Stimulated activated CD4-positive, alpha-beta T cell treated with anti-CD3 and anti-CD28 coated beads, TNF-alpha, amount 100 ng/mL, for 48 hours (primary cell): ENCODE data around the gene MAML3.

ENCODE experiments used
- DNase-seq, 3 donors: peaks; one replicate each; pipeline ENCODE4 v3.0.0-alpha.2; 2020; ENCODE audit warnings: low read depth in 3 of 3

Gene MAML3

GRCh38 chr4:139761461-139761860 lies 392.5 kb downstream of the MAML3 start:
- no peak for DNase-seq

DNA sequence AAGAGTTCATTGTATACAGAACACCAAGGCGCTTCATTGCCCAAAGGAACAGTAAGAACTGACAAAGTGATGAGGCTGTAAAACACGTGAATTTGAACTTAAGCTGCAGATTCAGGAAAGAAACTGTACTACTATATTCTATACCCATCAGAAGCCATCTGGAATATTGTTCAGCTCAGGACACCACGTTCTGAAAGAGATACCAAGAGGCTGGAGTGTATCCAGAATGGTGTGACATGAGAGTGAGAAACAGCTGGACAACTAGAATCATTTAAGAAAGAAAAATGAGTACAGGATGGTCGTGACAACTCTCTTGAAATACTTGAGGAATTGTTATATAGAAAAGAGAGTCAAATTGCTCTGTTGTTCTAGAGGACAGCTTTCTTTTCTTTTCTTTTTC lies 393.4 kb downstream of the MAML3 start:
- DNase-seq: no peak

DNA sequence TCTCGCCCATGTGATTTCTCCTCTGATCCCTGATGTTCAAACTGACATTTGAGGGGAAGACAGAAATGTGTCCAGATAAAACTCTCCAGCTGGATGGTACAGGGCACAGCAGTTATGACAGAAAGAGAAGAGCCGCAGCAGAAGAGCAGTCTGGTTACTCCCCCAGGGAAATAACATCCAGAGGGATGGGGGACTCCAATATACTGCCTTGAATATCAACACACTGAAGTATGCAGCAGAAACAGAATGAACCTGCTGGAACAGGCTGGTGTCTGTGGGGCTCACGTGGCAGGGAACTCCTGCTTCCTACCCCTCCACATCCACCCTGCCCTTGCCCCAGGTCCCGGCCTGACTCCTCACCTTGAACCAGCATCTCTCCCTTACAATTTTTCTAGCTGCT lies 394.9 kb downstream of the MAML3 start:
- DNase-seq: no peak

DNA sequence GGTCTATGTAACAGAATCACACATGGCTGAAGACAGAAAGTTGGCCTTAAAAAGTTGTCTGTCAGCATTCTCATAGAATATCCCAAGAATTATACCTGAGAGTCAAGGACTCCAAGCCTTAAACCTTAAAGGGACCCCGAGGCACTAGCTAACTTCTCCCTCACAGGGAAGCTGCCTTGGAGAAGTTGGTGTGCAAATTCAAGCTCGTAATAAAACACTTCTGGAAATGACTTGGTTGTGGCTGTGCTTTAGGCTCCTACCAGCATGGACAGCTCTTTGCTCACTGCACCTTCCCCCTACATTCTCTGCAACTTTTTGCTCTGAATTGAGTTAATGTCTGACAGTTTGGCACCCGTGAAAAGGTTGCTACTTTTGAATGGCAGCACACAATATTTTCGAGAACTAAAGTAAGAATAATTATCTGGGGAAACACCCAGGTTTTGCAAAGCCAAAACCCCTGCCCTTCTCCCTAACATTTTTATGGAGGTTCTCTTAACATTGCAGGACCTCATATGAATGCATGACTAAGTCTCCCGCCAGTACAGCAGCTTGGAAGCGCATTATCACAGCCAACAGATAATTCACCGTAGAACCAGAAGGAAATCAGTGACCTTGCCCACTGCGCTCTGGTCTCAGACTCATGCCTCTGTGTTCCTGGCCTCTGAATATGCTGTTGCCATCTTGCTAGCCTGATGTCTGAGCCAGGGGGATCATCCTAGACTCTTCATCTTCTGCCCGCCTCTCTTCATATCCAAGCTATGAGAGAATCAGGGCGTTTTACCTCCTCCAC lies 397.4 kb downstream of the MAML3 start:
- no peak for DNase-seq

DNA sequence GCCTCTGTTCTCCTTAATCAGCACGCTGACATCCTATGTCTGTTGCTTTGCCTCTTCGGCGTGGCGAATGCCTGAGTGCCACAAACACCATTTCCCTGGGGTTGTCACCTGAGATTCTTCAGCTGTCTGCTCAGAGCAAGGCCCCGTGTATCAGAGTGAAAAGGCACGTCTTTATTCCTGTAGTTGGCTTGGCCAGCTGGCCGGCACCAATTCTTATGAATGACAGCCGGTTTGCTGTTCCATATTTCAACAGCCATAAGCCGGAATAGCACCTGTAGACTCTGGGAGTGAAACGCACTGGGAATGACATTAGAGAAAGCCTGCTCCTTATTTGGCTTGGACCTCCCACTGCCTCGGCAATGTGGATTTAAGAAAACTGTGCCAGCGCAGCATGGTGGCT lies 399.0 kb downstream of the MAML3 start:
- DNase-seq: no peak

- DNase-seq: no peak
Observed at GRCh38 chr4:139753686-139754085, 400.3 kb downstream of the MAML3 start.

GRCh38 chr4:139749835-139750498 lies 404.0 kb downstream of the MAML3 start:
- no peak for DNase-seq

- DNase-seq: no peak
Observed at GRCh38 chr4:139749338-139749737, 404.6 kb downstream of the MAML3 start.

DNA sequence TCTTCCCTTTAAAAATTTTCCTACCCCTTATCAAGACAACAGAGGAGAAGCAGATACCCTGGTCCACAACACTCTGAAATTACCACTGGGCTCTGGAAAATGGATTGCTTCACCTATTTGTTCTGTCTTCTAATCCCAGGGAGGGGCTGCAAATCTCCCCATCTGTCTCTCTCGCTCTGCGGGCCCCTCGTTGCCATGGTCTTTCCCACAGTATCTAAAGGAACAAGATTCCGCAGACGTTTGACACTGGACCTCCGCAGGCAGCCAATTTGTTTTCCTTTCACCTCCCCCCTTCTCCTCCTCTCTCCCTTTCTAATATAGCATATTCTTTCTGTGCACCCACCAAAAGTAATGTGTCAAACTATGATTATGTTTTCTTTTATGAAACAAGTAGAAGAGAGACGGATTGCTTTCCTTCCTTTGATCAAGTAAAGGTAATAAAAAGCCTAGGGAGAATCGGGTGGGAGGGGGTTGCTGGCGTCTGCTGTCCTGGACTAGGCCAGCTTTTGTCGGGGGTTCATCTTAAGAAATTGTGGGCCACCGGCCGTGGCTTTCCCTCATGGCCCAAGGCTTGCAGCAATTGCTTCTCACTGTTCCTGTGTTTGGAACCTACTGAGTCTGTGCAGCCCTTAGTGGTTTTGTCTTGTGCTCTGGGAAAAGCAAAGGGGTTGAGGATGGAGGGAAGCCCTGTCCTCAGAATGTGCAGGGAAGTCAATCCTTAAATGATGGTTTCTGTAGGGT lies 407.4 kb downstream of the MAML3 start:
- DNase-seq: no peak

- DNase-seq: no peak
Observed at GRCh38 chr4:139745111-139745639, 408.8 kb downstream of the MAML3 start.

- DNase-seq: no peak
Observed at GRCh38 chr4:139744232-139744631, 409.8 kb downstream of the MAML3 start.

DNA sequence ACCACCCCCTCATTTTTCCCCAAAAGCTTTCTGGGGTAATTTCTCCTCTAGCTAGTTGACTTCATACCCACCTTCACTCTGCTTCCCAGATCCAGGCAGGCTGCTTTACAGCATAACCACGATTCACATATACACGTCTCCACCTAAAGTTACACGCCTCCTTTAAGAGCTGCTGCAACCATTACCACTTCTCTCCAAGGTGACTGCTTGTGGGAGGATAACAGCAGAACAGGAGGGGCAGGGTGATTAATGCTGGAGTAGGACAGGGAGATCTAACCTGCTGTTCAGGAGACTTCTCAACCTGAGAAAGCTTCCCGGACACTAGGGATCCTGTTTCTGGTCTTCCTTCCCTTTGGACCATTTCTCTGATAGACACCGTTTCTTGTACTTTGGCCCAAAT lies 411.0 kb downstream of the MAML3 start:
- no peak for DNase-seq

DNA sequence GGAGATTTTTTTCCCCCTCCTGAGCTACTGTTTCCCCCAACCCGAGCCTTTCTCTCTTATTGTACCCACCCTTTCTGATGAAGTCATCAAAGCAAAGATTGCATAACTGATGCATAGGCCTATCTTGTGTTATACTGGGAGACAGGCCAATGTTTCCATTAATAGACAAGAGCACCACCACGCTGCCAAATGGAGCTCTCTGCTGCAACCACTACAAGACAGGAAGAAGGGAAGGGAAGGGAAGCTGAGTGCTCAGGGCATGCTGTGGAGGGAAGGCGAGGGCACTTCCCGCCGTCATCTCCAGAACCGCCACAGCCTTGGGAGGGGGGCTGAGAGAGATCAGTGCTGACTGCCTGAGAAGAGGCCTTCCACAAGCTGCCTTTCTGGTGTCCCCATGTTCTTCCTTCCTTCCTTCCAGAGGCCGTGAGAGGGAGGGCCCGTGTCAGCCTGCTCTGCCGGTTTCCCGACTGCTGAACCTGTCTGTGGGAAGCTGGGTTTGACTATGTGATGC lies 413.4 kb downstream of the MAML3 start:
- no peak for DNase-seq

DNA sequence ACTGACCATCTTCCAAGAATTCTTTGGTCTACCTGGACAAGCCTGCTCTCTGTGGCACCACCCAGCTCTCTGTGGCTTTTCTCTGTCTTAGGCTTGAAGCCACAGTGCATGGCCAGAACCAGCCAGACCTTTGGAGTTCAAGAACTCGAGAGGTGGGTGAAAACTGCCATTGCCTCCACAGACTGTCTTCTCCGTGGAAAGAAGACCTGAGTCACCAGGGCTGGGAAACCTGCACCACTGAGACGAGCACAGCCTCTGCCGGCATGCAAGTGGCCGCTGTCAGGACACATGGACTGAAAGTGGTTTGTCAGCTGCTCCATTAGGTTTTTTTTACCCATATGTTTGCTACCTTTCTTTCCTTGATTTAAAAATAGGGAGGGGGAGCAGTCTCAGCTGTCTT lies 413.9 kb downstream of the MAML3 start:
- DNase-seq: no peak

DNA sequence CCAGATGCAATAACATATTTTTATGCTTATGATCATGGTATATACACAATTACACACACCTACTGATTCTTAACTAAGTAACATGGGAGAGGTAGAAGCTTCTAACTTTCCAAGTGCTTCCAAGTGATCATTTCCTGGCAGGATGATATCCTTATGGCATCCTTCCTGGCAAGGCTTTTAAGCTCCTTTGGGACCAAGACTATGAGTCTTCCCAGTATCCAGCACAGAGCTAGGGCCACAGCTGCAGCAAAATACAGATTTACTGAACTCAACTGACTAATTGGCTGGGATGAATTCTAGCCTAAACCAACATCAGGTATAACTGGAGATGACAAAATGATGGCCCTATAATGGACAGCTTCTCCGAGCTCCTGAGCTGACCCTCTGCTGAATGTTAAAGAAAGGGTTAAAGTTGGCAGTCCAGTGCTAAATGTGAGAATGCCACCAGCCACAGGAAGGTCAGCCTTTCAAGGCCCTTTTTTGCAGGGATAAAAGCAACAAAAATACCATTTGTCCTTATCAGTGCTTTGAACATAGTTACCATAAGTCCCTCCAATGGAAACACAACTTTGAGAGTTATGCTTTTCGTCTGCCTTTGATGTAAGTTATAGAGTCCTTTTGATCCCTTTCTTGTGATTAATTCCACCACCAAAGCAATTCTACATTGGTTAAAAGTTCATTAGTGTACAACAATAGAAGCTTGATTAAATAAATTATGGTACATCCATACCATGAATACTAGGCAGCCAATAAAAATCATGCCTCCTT lies 415.0 kb downstream of the MAML3 start:
- no peak for DNase-seq

- DNase-seq: no peak
Observed at GRCh38 chr4:139736661-139737060, 417.3 kb downstream of the MAML3 start.

GRCh38 chr4:139736274-139736660 lies 417.7 kb downstream of the MAML3 start:
- DNase-seq: no peak

DNA sequence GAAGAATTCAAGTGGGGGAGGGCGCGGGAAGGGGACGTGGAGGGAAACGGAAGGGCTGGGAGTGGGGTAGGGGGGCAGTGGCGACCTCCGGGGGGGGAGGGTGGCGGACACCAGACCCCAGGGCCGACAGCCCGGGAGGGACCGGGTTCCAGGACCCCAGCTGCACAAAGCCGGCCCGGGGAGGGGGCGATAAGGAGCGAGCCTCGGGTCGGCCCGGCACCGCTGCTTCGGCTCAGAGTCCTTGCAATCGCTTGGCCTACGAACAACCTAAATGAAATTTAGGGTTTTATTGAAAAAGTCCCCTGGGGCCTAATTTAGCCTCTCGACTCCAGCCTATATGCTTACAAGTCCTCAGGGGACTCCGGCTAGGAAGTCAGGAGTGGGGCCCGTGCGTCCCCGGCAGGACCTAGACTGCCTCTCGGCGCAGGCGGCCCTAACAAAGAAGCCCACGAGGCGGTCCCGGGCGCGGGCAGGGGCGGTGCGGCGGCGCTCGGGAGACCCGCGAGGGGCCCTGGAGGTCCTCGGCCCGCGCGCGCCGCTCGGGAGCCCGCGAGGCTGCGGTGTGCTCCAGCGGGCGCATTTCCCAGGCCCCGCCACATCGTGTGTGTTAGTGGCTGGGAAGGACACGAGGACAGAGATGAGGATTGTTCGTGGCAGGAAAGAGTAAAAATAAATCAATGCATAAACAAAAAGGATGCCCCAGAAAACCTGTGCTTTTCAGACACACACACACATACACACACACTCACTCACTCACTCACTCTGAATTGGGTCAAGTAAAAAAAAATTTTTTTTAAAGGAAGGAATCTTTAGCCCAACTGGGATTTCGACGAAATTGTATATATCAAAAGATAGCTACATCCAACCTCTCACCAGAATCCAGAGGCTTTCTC lies 418.4 kb downstream of the MAML3 start:
- no peak for DNase-seq

DNA sequence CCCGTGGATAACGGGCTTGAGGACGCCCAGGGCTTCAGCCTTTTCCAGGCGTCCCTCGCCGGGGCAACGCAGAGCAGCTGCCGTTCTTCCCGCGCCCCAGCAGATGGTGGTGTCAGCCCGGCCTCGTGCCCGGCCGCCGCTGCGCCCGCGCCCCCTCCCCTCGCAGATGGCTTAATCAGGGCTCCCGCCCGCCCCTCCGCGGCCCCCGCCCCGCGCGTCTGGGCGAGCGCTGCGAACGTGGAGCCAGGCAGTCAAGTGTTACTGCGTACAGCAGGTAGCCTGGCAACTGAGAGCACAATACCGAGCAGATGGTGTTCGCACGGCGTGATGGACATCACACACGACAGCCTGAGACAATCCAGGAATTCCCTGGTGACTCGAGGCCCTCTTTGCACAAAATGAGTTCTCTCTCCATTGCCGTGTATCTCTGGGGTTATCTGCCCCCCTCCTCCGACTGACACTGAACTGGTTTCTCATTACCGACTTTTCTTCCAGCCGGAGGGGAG lies 419.1 kb downstream of the MAML3 start:
- peak; percentile 27 to 59 (median 38) for DNase-seq

DNA sequence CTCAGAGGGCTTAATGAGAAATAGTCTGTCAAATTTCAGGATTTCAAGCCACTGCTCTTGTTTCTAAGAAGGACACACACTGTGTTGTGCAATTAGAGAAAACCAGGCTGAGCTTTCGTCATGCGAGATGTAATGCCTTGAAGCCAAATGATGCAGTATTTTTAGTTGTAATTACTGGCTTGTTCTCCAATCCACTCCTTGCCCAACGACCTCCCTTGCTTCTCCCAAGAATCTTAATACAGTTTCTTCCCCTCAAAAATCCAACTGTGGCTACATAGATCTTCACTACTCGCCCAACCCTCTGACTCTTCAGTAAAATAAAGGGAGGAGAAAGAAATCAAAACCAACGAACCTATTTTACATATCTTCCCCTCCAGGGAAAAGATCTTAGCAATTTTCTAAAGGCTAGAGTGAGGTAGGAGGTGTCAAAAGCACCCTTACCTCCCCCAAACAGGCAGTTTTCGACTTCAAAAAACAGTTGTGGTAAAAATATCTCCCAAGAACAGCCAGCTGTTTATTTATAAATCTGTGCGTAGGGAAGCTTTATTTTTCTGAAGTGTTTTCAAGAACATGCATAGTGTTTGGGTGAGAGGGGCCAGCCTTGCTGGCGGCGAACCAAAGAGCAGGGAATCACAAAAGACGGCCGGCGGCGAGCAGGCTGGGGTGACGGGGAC lies 419.6 kb downstream of the MAML3 start:
- no peak for DNase-seq
